Uterus (tissue), 4 donors: ENCODE results near the gene RIC8B. TPM values are rescaled to one million over a fixed set of nuclear protein-coding genes. Genes with fewer than 3 reads are reported as not detected.

Source experiments
- DNase-seq, 2 donors: peaks; one replicate each; pipeline ENCODE4 v3.0.0-alpha.2; 2019 to 2020
- H3K27ac ChIP-seq, 2 donors: fragments of 200-600 bp; sonication (generic); 1 replicate in 1 of 2; 2 replicates in 1 of 2; pipeline ENCODE4 v1.5.1; 2016 to 2018
- H3K27me3 ChIP-seq, 2 donors: fragments of 200-600 bp; sonication (generic); one replicate each; pipeline ENCODE4 v1.5.1; 2018 to 2019; ENCODE audit warnings: control low read depth in 1 of 2
- H3K36me3 ChIP-seq, 2 donors: fragments of 200-600 bp; sonication (generic); one replicate each; pipeline ENCODE4 v1.5.1; 2019; ENCODE audit warnings: control low read depth in 1 of 2
- H3K4me1 ChIP-seq, 2 donors: fragments of 200-600 bp; sonication (generic); one replicate each; pipeline ENCODE4 v1.5.1; 2018 to 2019; ENCODE audit warnings: control low read depth in 1 of 2
- H3K4me3 ChIP-seq, 2 donors: fragments of 200-600 bp; sonication (generic); 1 replicate in 1 of 2; 2 replicates in 1 of 2; pipeline ENCODE4 v1.5.1; 2018 to 2019; ENCODE audit warnings: mild to moderate bottlenecking in 1 of 2
- H3K9me3 ChIP-seq, 2 donors: fragments of 200-600 bp; sonication (generic); one replicate each; pipeline ENCODE4 v1.5.1; 2019; ENCODE audit warnings: control low read depth in 1 of 2
- POLR2A ChIP-seq, 2 donors: fragments of 450-650 bp; IDR thresholded peaks; one replicate each; pipeline ENCODE4 v1.6.1; 2016; ENCODE audit warnings: antibody characterized with exemption in 2 of 2, mild to moderate bottlenecking in 1 of 2, moderate library complexity in 1 of 2
- intact Hi-C: fragments of 100-400 bp; cut with DNase I; formaldehyde crosslinking; loops from one replicate; pipeline ENCODE4 v1.15.1; 2023; ENCODE audit warnings: low total_unique reads
- total RNA-seq, 4 donors: library from RNA; depleted of rRNA in 3 of 4; stranded (reverse); fragments of >200 nt in 3 of 4; gene quantifications; one replicate each; pipeline versions ENCODE4 v1.1.0 to v1.2.4, GENCODE V29; 2014 to 2023
- TF ChIP-seq, protein P1 (sequence below), 4 experiments: fragments of 200-600 bp in 2 of 4; fragments of 450-650 bp in 2 of 4; sonication (generic) in 2 of 4; IDR thresholded peaks; one replicate each; pipeline ENCODE4 v1.5.1; 2016 to 2019; ENCODE audit warnings: antibody characterized with exemption in 4 of 4, mild to moderate bottlenecking in 2 of 4, moderate library complexity in 1 of 4
- donor health status: DM: yes; HTN: yes; CAD: no.

Gene RIC8B
- total RNA-seq, 4 donors from 2014 or later: 23.1 to 49.7 (median 34.0) TPM

DNA sequence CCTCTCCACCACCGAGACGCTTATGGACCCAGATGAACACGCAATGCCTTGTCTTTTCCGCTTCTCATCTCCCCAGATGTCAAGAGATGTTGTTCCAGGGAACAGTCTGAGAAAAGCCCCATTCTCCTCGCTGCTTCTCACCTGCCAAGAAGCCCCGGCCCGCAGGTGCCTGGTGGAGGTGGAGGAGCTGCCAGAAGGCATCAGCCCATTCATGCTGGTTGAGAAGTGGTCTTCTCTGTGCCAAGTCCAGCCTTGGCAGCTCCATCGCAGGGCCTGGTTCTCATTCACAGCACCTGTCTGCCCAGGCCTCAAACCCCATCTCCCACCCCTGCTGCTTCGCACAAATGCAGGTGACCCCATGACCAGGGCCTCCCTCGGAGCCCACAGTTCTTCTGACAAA is 139.0 kb downstream of the RIC8B start:
- no peak overlapping the region for H3K27ac ChIP-seq
- no peaks in the 10 kb centered on the region for H3K27me3 ChIP-seq
- intact Hi-C loops: no loop called here
- TF ChIP-seq, protein P1, sequence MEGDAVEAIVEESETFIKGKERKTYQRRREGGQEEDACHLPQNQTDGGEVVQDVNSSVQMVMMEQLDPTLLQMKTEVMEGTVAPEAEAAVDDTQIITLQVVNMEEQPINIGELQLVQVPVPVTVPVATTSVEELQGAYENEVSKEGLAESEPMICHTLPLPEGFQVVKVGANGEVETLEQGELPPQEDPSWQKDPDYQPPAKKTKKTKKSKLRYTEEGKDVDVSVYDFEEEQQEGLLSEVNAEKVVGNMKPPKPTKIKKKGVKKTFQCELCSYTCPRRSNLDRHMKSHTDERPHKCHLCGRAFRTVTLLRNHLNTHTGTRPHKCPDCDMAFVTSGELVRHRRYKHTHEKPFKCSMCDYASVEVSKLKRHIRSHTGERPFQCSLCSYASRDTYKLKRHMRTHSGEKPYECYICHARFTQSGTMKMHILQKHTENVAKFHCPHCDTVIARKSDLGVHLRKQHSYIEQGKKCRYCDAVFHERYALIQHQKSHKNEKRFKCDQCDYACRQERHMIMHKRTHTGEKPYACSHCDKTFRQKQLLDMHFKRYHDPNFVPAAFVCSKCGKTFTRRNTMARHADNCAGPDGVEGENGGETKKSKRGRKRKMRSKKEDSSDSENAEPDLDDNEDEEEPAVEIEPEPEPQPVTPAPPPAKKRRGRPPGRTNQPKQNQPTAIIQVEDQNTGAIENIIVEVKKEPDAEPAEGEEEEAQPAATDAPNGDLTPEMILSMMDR (IDR thresholded peaks at IDR 0.05): no peak
- no peak for TF ChIP-seq POLR2A (IDR thresholded peaks at IDR 0.05)
- DNase-seq: no peak
- H3K4me1 ChIP-seq: no peaks in the 10 kb centered on the region
- H3K9me3 ChIP-seq: no peaks in the 10 kb centered on the region
- no peaks in the 10 kb centered on the region for H3K36me3 ChIP-seq
- H3K4me3 ChIP-seq: no peak overlapping the region

DNA sequence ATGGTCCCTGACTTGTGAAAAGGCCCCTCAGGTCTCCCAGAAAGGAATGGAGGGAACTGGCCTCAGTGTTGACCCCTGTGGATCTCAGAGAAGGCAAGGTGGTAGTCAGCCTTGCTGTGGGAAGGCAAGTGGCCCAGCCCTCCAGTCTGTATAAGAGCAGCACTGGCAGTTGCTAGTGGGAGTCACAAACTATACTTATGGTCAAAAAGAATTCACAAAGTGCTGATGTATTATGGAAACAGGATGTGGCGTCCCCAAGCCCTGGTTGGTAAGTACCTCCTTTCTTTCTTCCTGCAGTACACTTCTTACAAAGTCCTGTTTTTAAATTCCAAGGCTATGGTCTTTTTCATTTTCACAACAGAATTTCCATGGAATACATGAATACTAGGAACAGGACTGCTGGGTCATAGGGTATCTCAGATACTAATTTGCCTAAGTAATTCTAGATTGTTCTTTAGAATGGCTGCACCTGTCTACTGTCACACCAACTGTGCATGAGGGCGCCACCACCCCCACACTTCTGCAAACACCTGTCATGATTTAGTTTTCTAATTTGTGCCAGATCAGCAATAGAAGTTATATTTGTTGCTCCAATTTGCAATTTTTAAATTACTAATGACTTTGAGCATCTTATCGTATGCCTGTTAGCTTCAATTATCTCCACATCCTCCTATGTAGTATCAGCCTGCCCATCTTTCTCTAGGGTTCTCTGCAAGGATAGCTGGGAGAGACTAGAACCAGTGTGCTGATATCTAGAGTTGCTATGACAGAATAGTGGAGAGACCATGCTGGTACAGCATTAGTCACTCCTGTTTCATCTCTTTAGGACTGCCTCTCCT is 140.5 kb downstream of the RIC8B start:
- H3K9me3 ChIP-seq: no peaks in the 10 kb centered on the region
- no peak overlapping the region for H3K4me3 ChIP-seq
- no peak overlapping the region for H3K27ac ChIP-seq
- no peak for TF ChIP-seq POLR2A (IDR thresholded peaks at IDR 0.05)
- TF ChIP-seq, protein P1 (IDR thresholded peaks at IDR 0.05): no peak
- no peak for DNase-seq
- no peaks in the 10 kb centered on the region for H3K36me3 ChIP-seq
- no peaks in the 10 kb centered on the region for H3K4me1 ChIP-seq
- no peaks in the 10 kb centered on the region for H3K27me3 ChIP-seq
- intact Hi-C loops: no loop called here

DNA sequence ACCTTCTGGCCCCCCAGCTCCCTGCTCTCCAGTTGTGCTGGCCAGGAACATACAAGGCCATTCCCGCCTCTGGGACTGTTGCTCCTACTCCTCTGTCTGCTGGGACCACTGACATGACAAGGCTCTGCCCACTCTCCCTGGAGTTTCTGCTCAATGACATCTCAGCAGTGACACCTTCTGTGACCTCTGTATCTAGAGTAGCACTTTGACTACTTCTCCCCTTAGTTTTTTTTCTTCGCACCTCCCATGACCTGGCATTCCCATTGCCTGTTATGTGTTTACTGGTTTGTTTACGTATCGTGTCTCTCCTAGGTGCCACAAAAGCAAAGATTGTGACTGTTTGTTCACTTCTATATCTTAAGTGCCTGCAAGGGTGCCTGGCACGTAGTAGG is 141.1 kb downstream of the RIC8B start:
- intact Hi-C loops: no loop called here
- TF ChIP-seq, protein P1 (IDR thresholded peaks at IDR 0.05): no peak
- no peak for TF ChIP-seq POLR2A (IDR thresholded peaks at IDR 0.05)
- Histone ChIP-seq H3K4me1 (no peaks in the 10 kb centered on the region), H3K27me3 (no peaks in the 10 kb centered on the region), H3K4me3 (no peak overlapping the region), H3K36me3 (no peaks in the 10 kb centered on the region), H3K9me3 (no peaks in the 10 kb centered on the region), H3K27ac (no peak overlapping the region)
- no peak for DNase-seq

DNA sequence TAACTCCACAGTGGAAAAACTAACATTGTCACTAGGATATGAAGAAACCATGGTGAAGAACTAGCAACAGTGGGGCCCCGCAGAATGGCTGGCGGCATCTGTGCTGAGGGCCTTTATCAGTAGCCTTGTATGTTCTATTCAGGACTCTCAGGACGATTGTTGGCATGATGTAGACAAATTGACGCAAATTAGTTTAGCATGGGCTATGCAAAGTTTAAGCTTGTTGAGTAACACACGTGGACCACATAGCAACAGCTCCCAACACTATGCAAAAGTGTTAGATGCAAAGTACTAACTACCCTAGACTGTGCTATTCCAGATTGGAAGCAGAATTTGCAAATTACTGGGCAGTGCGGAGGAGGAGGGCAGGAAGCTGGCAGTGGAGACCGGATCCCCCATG is 143.0 kb downstream of the RIC8B start:
- Histone ChIP-seq H3K4me3 (no peak overlapping the region), H3K27ac (no peak overlapping the region), H3K4me1 (no peaks in the 10 kb centered on the region), H3K9me3 (no peaks in the 10 kb centered on the region), H3K27me3 (no peaks in the 10 kb centered on the region), H3K36me3 (no peaks in the 10 kb centered on the region)
- intact Hi-C loops: no loop called here
- TF ChIP-seq, protein P1 (IDR thresholded peaks at IDR 0.05): no peak
- no peak for TF ChIP-seq POLR2A (IDR thresholded peaks at IDR 0.05)
- DNase-seq: no peak

DNA sequence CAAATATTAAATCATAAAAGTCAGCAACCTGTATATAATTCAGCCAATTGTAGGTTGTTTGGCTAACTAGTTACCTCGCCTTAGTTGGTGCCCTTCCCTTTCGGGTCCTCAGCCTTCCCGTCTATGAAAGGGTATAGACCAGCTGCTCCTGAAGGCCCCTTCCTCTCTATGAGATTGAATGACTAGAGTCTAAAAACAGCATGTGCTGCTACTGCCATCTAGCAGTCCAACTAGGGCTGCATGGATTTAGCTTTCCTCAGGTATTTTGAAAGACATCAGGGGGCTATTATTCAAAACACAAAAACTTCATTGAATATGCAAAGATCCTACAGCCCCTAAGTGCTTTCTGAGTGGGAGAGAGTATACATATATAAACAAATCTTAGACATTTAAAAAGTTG is 144.3 kb downstream of the RIC8B start:
- intact Hi-C loops: no loop called here
- TF ChIP-seq, protein P1 (IDR thresholded peaks at IDR 0.05): no peak
- no peak for TF ChIP-seq POLR2A (IDR thresholded peaks at IDR 0.05)
- Histone ChIP-seq H3K36me3 (no peaks in the 10 kb centered on the region), H3K4me1 (no peaks in the 10 kb centered on the region), H3K9me3 (no peaks in the 10 kb centered on the region), H3K27me3 (no peaks in the 10 kb centered on the region), H3K27ac (no peak overlapping the region), H3K4me3 (no peak overlapping the region)
- no peak for DNase-seq
